NOMO-1 treated with dmso at 0.1 percent for 144 hours (cell line): ENCODE data around the gene DNAJB13.
"Not testable (repeated sequence)": the region's sequence is repeated elsewhere in the genome, so short reads cannot be mapped to it uniquely, and the experiment has no call there.

Experiments used
- DNase-seq: peaks from one replicate; lab custom pipeline; 2025; ENCODE audit not compliant: unreplicated experiment; lab: John Stamatoyannopoulos, UW

DNAJB13 gene

GRCh38 chr11:73950869-73951710, at the start of gene DNAJB13:
Gene DNAJB13 (plus strand): TSS chr11:73951026. CDS start chr11:73951070, 44 bp downstream.
- no peak for DNase-seq

- DNase-seq, result no peak
These were observed 48.5 kb upstream of the DNAJB13 start for GRCh38 chr11:73902303-73902702.

GRCh38 chr11:73907191-73907590, 43.6 kb upstream of the DNAJB13 start:
- DNase-seq, result peak; percentile 28

GRCh38 chr11:73912026-73912425, 38.8 kb upstream of the DNAJB13 start:
- no peak for DNase-seq

- no peak for DNase-seq
These were observed 37.4 kb upstream of the DNAJB13 start for GRCh38 chr11:73913472-73913871.

GRCh38 chr11:73914284-73914683, 36.5 kb upstream of the DNAJB13 start:
- no peak for DNase-seq

- DNase-seq, result no peak
These were observed 34.4 kb upstream of the DNAJB13 start for GRCh38 chr11:73916435-73916834.

GRCh38 chr11:73921180-73921579, 29.6 kb upstream of the DNAJB13 start:
- no peak for DNase-seq

- no peak for DNase-seq
These were observed 21.4 kb upstream of the DNAJB13 start for GRCh38 chr11:73929388-73929787.

GRCh38 chr11:73931039-73931645, 19.7 kb upstream of the DNAJB13 start:
- no peak for DNase-seq

GRCh38 chr11:73931951-73932350, 18.9 kb upstream of the DNAJB13 start:
- no peak for DNase-seq

- no peak for DNase-seq
These were observed 18.0 kb upstream of the DNAJB13 start for GRCh38 chr11:73932781-73933180.

GRCh38 chr11:73936047-73936446, 14.8 kb upstream of the DNAJB13 start:
- not testable (repeated sequence) for DNase-seq

GRCh38 chr11:73939096-73939495, 11.7 kb upstream of the DNAJB13 start:
- DNase-seq, result no peak

- DNase-seq, result no peak
These were observed 9.8 kb upstream of the DNAJB13 start for GRCh38 chr11:73940801-73941570.

GRCh38 chr11:73942010-73942409, 8.8 kb upstream of the DNAJB13 start:
- no peak for DNase-seq

GRCh38 chr11:73944085-73944484, 6.7 kb upstream of the DNAJB13 start:
- no peak for DNase-seq

GRCh38 chr11:73944901-73945300, 5.9 kb upstream of the DNAJB13 start:
- DNase-seq, result no peak

GRCh38 chr11:73945396-73945795, 5.4 kb upstream of the DNAJB13 start:
- DNase-seq, result peak; percentile 30

GRCh38 chr11:73946798-73947458, 3.9 kb upstream of the DNAJB13 start:
- no peak for DNase-seq

- DNase-seq, result no peak
These were observed 1.6 kb upstream of the DNAJB13 start for GRCh38 chr11:73949246-73949645.
